Measurements from ENCODE around the gene FRS3.

DNA sequence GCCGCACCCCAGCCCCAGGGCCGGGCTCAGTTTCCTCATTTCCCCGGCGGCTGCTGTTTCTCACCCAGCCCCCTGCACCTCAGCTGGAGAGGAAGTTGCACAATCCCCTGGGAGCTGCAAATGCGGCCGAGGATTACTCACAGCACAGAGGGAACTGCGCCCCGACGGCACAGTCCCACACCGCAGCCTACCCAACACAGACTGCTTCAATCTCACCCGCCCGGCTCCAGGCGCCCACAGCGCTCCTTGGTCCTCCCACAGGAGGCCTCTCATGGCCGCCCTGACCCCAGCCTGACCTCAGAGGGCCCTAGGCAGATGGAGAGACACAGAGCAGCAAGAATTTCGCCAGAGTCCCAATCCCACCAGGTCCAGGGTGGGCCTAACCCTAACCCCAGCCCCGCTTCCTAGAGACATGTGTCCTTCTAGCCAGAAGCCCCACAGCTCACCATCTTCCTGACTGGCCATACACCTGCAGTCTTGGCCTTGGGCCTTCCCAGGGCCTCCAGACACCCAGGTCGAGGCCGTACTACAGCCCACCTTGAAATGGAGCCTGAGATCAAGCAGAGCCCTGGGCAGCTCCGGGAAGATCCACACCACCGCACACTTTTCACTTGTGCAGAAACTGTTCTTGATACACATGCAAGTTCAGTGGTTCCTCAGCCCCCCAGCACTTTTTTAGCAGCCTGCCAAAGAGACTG lies 56.0 kb downstream of the FRS3 start:
- TF ChIP-seq, protein P1, sequence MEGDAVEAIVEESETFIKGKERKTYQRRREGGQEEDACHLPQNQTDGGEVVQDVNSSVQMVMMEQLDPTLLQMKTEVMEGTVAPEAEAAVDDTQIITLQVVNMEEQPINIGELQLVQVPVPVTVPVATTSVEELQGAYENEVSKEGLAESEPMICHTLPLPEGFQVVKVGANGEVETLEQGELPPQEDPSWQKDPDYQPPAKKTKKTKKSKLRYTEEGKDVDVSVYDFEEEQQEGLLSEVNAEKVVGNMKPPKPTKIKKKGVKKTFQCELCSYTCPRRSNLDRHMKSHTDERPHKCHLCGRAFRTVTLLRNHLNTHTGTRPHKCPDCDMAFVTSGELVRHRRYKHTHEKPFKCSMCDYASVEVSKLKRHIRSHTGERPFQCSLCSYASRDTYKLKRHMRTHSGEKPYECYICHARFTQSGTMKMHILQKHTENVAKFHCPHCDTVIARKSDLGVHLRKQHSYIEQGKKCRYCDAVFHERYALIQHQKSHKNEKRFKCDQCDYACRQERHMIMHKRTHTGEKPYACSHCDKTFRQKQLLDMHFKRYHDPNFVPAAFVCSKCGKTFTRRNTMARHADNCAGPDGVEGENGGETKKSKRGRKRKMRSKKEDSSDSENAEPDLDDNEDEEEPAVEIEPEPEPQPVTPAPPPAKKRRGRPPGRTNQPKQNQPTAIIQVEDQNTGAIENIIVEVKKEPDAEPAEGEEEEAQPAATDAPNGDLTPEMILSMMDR (conservative IDR thresholded peaks at IDR 0.05; ENCODE audit: low read length): 0 out of 2 replicates have a peak, but pooled peaks have one; percentile 21
- no peak for TF ChIP-seq EZH2phosphoT487 (IDR thresholded peaks at IDR 0.05; ENCODE audit: borderline replicate concordance, low read depth, low read length)
